KOPT-K1 (cell line): Measurements from ENCODE around the gene ALDH1L1.

Experiments used
- H3K27ac ChIP-seq: fragments of 200-600 bp; sonication (generic); 2 replicates; pipeline ENCODE4 v1.5.1; 2016; ENCODE audit warnings: antibody characterized with exemption, mild to moderate bottlenecking, low read depth, low read length; ENCODE audit not compliant: poor library complexity, severe bottlenecking
- H3K36me3 ChIP-seq: fragments of 200-600 bp; sonication (generic); 2 replicates; pipeline ENCODE4 v1.5.1; 2017; ENCODE audit warnings: antibody characterized with exemption, mild to moderate bottlenecking, low read length, moderate library complexity; ENCODE audit not compliant: insufficient read depth
- H3K9me3 ChIP-seq: fragments of 200-600 bp; sonication (generic); 2 replicates; pipeline ENCODE4 v1.5.1; 2017; ENCODE audit warnings: antibody characterized with exemption, low read length, mild to moderate bottlenecking; ENCODE audit not compliant: insufficient read depth, poor library complexity, severe bottlenecking

Gene ALDH1L1

DNA sequence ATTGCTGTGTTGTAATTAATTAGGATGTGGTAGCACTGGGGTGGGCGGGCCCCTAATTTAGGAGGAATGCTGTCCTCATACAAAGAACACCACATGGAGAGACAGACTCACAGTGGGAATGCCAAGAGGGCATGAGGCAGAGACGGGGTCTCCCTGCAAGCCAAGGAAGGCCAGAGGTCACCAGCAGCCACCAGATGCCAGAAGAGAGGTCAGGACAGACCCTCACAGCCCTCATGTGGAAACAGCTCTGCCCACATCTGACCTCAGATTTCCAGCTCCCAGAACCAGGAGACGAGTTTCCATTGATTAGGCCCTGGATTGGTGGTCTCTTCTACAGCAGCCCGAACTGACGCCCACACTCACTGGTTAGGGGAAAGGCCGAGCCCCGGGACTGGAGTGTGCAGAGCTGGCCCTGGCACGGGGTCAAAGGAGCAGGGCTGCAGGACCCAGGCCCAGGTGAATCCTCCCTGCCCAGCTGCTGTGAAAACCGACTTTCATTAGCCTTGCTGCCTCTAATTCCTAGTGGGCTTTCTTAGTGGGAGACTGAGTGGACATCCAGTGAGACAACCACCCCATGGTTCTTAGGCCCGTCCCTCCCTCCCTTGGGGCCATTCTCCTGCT is 53.5 kb downstream of the ALDH1L1 start:
- Histone ChIP-seq H3K36me3 (no peaks in the 10 kb centered on the region), H3K27ac (no peak overlapping the region), H3K9me3 (no peaks in the 10 kb centered on the region)

DNA sequence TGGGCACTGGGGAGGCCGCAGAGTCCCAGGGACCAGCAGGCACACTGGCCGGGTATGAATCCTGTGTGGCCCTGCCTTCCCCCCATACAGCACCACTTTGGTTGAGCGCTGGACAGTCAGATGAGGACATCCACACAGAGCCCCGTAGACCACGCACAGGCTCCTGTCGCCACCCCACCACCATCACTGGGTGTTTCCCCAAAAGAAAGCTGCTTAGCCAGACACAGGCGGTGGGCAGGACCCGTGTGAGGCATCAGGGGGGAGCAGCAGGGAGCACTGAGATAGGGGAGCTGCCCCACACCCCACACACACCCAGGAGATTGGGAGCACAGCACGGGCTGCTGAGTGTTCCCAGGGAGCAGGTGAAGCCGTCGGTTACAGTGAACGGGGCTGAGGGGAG is 54.1 kb downstream of the ALDH1L1 start:
- H3K9me3 ChIP-seq, result no peaks in the 10 kb centered on the region
- H3K36me3 ChIP-seq, result no peaks in the 10 kb centered on the region

DNA sequence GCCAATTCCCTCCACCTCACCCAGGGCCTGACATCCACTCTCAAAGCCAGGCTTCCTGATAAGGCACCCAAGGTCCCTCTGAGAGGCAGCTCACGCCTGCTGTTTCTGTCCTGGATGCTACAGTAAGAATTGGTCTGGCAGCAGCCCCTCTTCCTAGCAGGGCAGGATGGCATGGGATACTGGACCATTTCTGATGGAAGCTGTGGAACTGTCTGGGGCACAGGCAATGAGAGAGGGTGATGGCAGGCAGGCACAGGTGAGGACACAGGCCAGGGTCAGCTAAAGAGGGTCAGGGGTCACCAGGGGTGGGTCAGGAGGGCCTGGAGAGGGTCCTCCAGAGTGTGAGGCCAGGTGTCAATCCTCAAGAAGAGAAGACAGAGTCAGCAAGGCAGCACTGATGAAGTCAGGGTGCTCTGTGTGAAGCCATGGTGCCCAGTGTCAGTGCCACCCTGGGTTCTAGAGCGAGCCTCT is 54.6 kb downstream of the ALDH1L1 start:
- Histone ChIP-seq H3K36me3 (no peaks in the 10 kb centered on the region), H3K9me3 (no peaks in the 10 kb centered on the region), H3K27ac (no peak overlapping the region)

More for the DNA sequence above, 54.1 kb downstream of the ALDH1L1 start:
- H3K27ac ChIP-seq, result no peak overlapping the region

DNA sequence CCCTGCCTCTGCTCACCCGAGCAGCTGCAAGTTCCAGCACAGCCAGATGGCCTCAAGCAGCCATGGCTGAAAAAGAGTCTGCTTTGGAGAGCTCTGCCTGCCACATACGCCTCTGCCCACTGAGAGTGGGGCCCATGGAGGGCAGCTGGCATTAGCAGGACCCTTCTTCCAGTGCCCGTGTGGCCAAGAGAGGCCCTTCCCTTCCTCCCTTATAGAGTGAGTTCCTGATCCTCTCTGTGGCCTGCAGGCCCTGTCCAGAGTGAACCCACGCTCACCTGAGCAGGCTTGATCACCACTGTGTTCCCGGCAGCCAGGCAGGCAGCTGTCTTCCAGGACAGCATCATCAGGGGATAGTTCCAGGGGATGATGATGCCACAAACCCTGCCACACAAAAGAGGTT is 55.0 kb downstream of the ALDH1L1 start:
- no peak overlapping the region for H3K27ac ChIP-seq
- no peaks in the 10 kb centered on the region for H3K36me3 ChIP-seq
- H3K9me3 ChIP-seq, result no peaks in the 10 kb centered on the region

DNA sequence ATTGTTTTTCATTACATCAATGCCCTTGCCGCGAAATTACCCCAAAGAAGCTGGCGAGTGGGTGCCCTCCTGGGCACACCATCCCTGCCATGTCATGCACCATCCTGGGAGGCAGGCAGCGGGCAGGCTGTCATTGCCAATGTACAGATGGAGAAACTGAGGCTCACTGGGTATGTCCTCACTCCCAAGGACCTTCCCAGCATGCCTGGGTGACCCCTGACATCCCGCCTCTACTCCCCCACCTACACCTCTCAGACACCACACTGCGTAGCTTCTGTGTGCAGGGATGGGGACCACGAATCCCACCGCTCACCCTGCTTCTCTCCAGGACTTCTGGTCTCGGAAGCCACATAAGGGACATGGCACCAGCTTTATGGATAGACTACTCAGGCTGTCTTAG is 55.5 kb downstream of the ALDH1L1 start:
- Histone ChIP-seq H3K27ac (no peak overlapping the region), H3K36me3 (no peaks in the 10 kb centered on the region), H3K9me3 (no peaks in the 10 kb centered on the region)

DNA sequence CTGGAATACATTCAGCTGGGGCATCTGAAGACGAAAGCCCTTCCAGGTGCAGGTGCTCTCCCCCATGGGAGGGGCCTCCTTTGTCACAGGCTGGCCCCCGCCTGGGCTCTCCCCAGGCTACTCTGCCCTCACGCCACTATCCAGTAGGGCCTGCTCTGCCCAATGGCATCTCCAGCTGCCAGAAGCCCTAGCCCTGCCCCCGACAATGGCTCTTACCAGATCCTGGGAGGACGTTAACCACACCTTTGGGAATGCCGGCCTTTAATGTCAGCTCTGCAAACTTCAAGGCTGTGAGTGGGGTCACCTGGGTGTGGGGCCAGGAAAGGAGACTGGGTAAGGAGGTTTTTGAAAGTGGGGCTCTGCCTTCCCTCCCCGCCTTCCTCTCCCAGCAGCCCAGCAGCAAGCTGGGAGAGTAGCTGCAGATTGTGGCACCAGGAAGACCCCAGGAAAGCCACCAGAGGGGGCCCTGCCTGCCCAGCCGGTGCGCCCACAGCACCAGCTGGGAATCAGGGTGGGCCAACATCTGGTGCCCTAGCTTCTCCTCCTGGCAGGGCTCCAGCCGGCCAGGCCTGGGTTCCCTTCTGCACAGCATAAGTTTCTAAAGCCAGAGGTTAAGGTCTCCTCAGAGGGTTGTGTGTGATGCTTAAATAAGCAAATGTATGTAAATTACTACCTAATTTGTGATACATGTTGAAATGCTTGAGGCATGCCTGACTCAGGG is 56.1 kb downstream of the ALDH1L1 start:
- Histone ChIP-seq H3K9me3 (no peaks in the 10 kb centered on the region), H3K36me3 (no peaks in the 10 kb centered on the region), H3K27ac (no peak overlapping the region)

DNA sequence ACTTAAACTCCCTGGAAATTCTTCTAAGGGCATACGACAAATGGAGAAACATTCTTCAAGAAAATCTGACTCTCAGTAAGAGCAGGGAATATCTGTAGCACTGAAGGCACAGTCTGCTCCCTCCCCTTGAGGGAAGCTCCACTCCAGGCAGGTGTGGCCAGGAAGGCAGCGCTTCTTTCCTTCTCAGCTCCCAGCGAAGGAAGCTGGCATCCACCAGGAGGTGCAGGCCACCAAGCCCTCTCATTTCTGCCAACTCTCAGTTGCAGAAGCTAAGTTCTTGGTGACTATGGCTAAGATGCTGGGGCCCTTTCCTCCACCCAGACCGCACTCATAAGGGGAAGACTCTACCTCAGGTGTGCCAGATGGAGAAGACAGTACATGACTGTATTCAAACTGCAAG is 58.8 kb downstream of the ALDH1L1 start:
- Histone ChIP-seq H3K9me3 (no peaks in the 10 kb centered on the region), H3K27ac (no peak overlapping the region), H3K36me3 (no peaks in the 10 kb centered on the region)

DNA sequence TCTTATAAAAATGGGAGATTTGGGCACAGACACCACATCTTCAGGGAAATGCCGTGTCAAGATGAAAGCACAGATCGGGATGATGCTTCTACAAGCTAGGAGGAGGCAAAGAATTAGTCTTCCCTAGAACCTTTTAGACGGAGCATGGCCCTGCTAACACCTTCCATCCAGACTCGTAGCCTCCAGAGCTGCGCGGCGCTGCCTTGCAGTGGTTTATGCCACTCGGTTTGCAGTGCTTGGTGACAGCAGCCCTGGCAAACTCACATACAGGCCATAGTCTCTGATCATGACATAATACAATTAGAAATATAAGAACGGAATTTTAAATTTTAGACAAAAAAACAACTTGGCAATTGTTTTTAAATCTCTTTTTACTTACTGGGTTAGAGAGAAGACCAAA is 59.3 kb downstream of the ALDH1L1 start:
- Histone ChIP-seq H3K27ac (no peak overlapping the region), H3K36me3 (no peaks in the 10 kb centered on the region), H3K9me3 (no peaks in the 10 kb centered on the region)

DNA sequence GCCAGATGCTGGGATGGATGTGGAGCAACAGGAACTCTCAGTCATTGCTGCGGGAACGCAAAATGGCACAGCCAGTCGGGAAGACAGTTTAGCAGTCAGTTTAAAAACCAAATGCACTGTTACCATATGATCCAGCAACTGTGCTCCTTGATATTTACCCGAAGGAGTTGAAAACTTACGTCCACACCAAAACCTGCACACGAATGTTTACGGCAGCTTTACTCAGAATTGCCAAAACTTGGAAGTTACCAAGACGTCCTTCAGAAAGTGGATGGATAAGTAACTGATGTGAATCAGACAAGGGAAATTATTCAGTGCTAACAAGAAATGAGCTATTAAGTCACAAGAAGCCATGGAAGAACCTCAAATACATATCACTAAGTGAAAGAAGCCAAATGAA is 60.4 kb downstream of the ALDH1L1 start:
- H3K36me3 ChIP-seq, result no peaks in the 10 kb centered on the region
- no peak overlapping the region for H3K27ac ChIP-seq
- no peaks in the 10 kb centered on the region for H3K9me3 ChIP-seq

DNA sequence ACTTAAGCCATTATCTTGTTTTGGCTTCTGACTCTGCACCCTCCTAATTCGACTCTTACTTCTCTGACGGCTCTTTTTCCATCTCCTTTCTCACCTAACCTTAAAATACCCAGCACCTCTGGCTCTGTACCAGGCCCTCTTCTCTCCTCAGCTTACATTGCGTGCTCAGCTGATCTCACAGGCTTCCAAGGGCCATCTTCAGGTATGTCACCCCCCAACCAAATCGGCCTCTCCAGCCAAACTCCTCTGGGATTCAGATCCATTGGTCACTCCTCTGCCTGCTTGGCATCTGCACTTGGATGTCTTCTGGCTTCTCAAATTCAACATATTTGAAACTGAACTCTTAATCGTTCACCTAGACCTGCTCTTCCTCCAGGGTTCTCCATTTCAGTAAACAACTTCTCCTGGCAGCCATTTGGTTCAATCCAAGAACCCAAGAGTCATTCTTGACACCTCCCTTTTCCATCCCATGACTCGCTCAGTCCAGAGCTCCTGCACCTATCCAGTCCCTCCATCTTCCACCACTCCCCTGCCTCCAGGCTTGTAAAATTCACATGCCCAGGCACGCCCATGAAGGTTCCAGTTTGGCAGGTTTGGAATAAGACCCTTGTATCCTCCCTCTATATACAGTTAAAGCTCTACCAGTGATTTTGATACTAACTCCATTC is 61.2 kb downstream of the ALDH1L1 start:
- no peaks in the 10 kb centered on the region for H3K36me3 ChIP-seq
- no peak overlapping the region for H3K27ac ChIP-seq

DNA sequence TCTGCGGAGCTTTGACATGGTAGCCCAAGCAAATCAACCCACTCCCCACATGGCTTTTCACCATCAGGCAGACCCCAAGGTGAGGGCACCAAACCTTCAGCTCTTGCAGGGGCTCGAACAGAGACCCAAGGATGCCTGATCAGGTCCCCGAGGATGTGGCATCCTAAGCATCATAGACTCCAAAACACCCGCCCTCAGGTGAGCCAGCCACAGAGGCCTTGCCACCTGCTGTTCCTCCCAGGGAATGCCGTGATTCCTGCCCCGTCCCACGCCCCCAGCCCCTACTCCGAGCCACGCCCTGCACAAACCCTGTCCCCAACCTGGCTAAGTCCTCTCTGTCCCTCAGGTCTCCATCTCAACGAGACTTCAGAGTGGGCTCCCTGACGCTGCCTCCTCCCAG is 61.8 kb downstream of the ALDH1L1 start:
- Histone ChIP-seq H3K36me3 (no peaks in the 10 kb centered on the region), H3K9me3 (no peaks in the 10 kb centered on the region), H3K27ac (no peak overlapping the region)

More for the DNA sequence above, 61.2 kb downstream of the ALDH1L1 start:
- H3K9me3 ChIP-seq, result no peaks in the 10 kb centered on the region

DNA sequence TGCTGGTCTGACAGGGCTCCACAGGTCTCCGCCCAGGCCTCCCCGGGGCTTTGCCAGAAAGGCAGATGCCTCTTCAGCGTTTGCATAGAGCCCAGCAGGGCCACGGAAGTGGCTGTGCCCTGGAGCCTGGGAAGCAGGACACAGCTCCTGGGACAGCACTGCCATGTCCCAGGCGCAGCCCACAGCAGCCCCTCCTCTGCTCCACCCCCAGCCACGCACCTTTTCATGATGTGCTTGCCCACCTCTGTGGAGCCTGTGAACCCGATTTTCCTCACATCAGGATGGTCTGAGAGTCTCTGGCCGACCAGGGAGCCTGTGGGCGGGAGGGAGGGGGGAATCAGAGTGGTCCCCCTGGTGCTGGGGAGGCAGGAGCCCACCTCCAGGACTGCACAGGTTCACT is 62.6 kb downstream of the ALDH1L1 start:
- H3K36me3 ChIP-seq, result no peaks in the 10 kb centered on the region
- no peak overlapping the region for H3K27ac ChIP-seq
- H3K9me3 ChIP-seq, result no peaks in the 10 kb centered on the region

DNA sequence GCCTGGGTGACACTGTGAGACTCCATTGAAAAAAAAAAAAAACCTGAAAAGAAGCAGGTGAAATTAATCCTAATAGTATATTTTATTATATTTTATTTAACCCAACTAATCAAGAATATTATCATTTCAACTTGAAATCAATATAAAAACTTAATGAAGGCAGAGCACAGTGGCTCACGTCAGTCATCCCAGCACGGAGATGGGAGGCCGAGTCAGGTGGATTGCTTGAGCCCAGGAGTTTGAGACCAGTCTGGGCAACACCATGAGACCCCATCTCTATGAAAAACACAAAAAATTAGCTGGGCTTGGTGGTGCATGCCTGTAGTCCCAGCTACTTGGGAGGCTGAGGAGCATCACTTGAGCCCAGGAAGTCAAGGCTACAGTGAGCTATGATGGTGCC is 63.2 kb downstream of the ALDH1L1 start:
- H3K27ac ChIP-seq, result no peak overlapping the region
- no peaks in the 10 kb centered on the region for H3K36me3 ChIP-seq
- H3K9me3 ChIP-seq, result no peaks in the 10 kb centered on the region

DNA sequence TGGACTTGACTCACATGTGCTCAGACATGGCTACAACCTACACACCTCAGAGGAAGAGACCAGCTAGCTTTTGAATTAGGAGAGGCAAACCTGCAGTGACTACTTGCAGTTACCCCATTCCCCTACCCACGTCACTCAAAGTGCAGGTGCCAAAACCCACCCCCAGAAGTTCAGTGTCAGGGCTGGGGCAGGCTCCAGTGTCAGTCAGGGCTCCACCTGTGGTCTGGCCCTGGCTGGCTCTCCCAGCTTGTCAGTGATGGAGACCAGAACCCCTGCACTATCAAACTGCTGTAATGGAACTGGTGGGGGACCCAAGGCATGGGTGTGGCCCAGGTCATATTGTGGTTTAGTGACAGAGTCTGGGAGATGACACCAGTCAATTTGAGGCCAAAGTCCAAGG is 63.9 kb downstream of the ALDH1L1 start:
- Histone ChIP-seq H3K27ac (no peak overlapping the region), H3K36me3 (no peaks in the 10 kb centered on the region), H3K9me3 (no peaks in the 10 kb centered on the region)

DNA sequence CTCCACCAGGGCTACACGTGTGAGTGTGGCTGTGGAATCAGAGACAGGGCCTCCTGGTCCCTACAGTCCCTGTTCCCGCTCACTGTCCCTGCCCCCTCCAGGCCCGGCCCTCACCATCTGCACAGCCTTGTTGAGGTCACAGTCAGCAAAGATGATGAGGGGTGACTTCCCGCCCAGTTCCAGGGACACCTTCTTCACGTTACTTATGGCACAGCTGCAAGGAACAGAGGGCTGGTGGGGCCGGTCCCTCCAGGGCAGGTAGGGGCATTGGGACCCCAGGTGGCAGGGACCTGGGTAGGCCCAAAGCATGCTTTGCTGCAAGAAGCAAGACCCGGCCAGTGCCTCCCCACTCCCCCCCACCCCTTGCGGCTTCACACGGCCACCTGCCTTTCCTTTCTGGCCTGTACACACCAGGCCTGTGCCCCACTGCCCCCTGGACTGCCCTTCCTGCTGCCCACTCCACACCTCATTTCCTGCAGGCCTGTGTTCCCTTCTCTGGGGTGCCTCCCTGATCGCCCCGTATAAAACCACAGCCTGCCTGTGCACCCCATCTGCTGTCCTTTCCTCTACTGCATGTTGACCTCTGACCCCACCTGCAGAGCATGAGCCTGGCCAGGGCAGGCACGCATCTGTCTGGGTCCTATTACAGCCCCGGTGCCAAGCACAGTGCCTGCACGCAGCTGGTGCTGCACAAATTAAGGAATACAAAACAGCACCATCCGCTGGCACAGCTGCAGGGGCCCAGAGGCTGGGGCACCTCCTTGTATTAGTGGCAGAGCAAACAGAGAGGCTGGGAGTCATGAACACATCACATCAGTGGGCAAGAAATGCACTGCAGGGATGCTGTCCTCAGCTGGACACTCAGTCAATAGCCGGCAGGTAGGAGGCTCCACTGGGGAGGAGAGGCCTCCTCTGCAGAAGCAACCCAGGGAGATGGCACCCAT is 65.7 kb downstream of the ALDH1L1 start:
- H3K27ac ChIP-seq, result no peak overlapping the region
- H3K36me3 ChIP-seq, result no peaks in the 10 kb centered on the region
- H3K9me3 ChIP-seq, result no peaks in the 10 kb centered on the region
